Mesenchymal stem cell (in vitro differentiated cells and primary cell): ENCODE results near the gene OSR1.

Source experiments
- DNase-seq: peaks from one replicate; pipeline ENCODE4 v3.0.0-alpha.2; 2013
- H2AFZ ChIP-seq: one replicate; pipeline ENCODE4 v1.6.1; 2013; ENCODE audit warnings: low read depth, mild to moderate bottlenecking, control low read depth, inconsistent platforms, low read length, moderate library complexity
- H2AK5ac ChIP-seq: 2 replicates; pipeline ENCODE4 v1.6.1; 2013; ENCODE audit warnings: low read length, moderate library complexity, mild to moderate bottlenecking, inconsistent platforms; ENCODE audit not compliant: severe bottlenecking
- H2BK120ac ChIP-seq: one replicate; pipeline ENCODE4 v1.6.1; 2013; ENCODE audit warnings: low read depth, mild to moderate bottlenecking, inconsistent platforms, low read length, moderate library complexity
- H2BK12ac ChIP-seq, 2 experiments: one replicate each; pipeline ENCODE4 v1.6.1; 2013; ENCODE audit warnings: inconsistent platforms in 2 of 2, low read length in 2 of 2, mild to moderate bottlenecking in 2 of 2, moderate library complexity in 2 of 2, control low read depth in 1 of 2
- H2BK15ac ChIP-seq: one replicate; pipeline ENCODE4 v1.6.1; 2013; ENCODE audit warnings: mild to moderate bottlenecking, low read depth, inconsistent platforms; ENCODE audit not compliant: poor library complexity, severe bottlenecking
- H2BK5ac ChIP-seq: 2 replicates; pipeline ENCODE4 v1.6.1; 2013; ENCODE audit warnings: low read depth, mild to moderate bottlenecking, low read length, control low read depth, inconsistent platforms; ENCODE audit not compliant: poor library complexity, severe bottlenecking
- H3K14ac ChIP-seq, 2 experiments: one replicate each; pipeline ENCODE4 v1.6.1; 2013; ENCODE audit warnings: inconsistent platforms in 2 of 2, low read length in 2 of 2, control low read depth in 1 of 2, mild to moderate bottlenecking in 1 of 2, moderate library complexity in 1 of 2
- H3K18ac ChIP-seq, 2 experiments: one replicate each; pipeline ENCODE4 v1.6.1; 2013; ENCODE audit warnings: inconsistent platforms in 2 of 2, low read length in 2 of 2, control low read depth in 1 of 2, low read depth in 1 of 2, mild to moderate bottlenecking in 1 of 2
- H3K23ac ChIP-seq, 2 experiments: one replicate each; pipeline ENCODE4 v1.6.1; 2013; ENCODE audit warnings: inconsistent platforms in 2 of 2, low read length in 2 of 2, mild to moderate bottlenecking in 2 of 2, moderate library complexity in 2 of 2, control low read depth in 1 of 2
- H3K27ac ChIP-seq: 2 replicates; pipeline ENCODE4 v1.5.1; 2013; ENCODE audit warnings: mild to moderate bottlenecking, moderate library complexity, low read length, control low read depth, inconsistent platforms; ENCODE audit not compliant: poor library complexity, severe bottlenecking
- H3K27me3 ChIP-seq, 2 experiments: 2 replicates each; pipeline versions ENCODE4 v1.6.1 to v1.7.0; 2013; ENCODE audit warnings: low read length in 2 of 2, mild to moderate bottlenecking in 2 of 2, moderate library complexity in 2 of 2, control low read depth in 1 of 2, inconsistent platforms in 1 of 2; ENCODE audit not compliant: control insufficient read depth in 1 of 2, insufficient read depth in 1 of 2
- H3K36me3 ChIP-seq, 2 experiments: 2 replicates each; pipeline versions ENCODE4 v1.6.1 to v1.7.0; 2013; ENCODE audit warnings: low read length in 2 of 2, control low read depth in 1 of 2, inconsistent platforms in 1 of 2, low read depth in 1 of 2, mild to moderate bottlenecking in 1 of 2; ENCODE audit not compliant: insufficient read depth in 2 of 2, control insufficient read depth in 1 of 2
- H3K4ac ChIP-seq, 2 experiments: one replicate each; pipeline ENCODE4 v1.6.1; 2013; ENCODE audit warnings: inconsistent platforms in 2 of 2, low read length in 2 of 2, mild to moderate bottlenecking in 2 of 2, moderate library complexity in 2 of 2, control low read depth in 1 of 2, low read depth in 1 of 2
- H3K4me1 ChIP-seq: 2 replicates; pipeline ENCODE4 v1.6.1; 2013; ENCODE audit warnings: low read depth, low read length, control low read depth; ENCODE audit not compliant: control insufficient read depth, insufficient read depth
- H3K4me2 ChIP-seq: 2 replicates; pipeline ENCODE4 v1.6.1; 2013; ENCODE audit warnings: low read length, mild to moderate bottlenecking, inconsistent platforms; ENCODE audit not compliant: poor library complexity, severe bottlenecking
- H3K4me3 ChIP-seq, 2 experiments: 2 replicates each; pipeline versions ENCODE4 v1.5.1 to v1.7.0; 2013; ENCODE audit warnings: low read length in 2 of 2, mild to moderate bottlenecking in 2 of 2, control low read depth in 1 of 2, low read depth in 1 of 2; ENCODE audit not compliant: insufficient read depth in 1 of 2
- H3K79me1 ChIP-seq: replicated peaks from 2 replicates; pipeline ENCODE4 v1.6.1; 2013; ENCODE audit warnings: mild to moderate bottlenecking, control low read depth, low read length, inconsistent platforms; ENCODE audit not compliant: poor library complexity, severe bottlenecking
- H3K9ac ChIP-seq: 2 replicates; pipeline ENCODE4 v1.7.0; 2013; ENCODE audit warnings: mild to moderate bottlenecking, low read length, moderate library complexity
- H3K9me3 ChIP-seq: 2 replicates; pipeline ENCODE4 v1.7.0; 2013; ENCODE audit warnings: mild to moderate bottlenecking, low read length; ENCODE audit not compliant: control insufficient read depth
- H4K8ac ChIP-seq: one replicate; pipeline ENCODE4 v1.6.1; 2013; ENCODE audit warnings: inconsistent platforms, mild to moderate bottlenecking, low read length, moderate library complexity
- H4K91ac ChIP-seq: one replicate; pipeline ENCODE4 v1.6.1; 2013; ENCODE audit warnings: mild to moderate bottlenecking, low read length, inconsistent platforms
- WGBS: methylation state at CpG from one replicate; pipeline ENCODE4 v1.1.7; 2013; ENCODE audit warnings: mixed read lengths; 5-methylcytosine and 5-hydroxymethylcytosine counted together

OSR1 gene

DNA sequence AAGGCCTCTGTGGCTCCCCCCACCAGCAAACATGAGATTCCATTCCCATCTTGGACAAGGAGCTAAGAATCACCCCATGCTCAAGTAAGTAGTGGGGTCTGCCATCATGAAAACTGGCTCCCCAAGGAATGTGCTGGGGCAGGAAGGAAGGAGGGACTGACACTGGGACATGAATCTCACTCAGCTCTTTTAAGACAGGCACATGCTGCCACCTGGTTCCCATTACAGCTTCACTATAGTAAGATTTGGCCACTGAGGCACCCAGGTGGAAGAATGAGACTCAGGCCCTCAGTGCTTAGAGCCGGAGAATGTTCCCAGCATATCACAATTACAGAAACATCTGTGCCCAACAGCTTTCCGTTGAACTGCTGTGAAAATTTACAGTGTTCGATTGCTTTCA lies 38.7 kb downstream of the OSR1 start:
- Histone ChIP-seq H3K14ac (no peak overlapping the region), H3K4me1 (no peaks in the 10 kb centered on the region), H3K18ac (no peak overlapping the region), H2BK120ac (no peak overlapping the region), H3K27me3 (no peaks in the 10 kb centered on the region), H2BK5ac (no peak overlapping the region), H3K36me3 (no peaks in the 10 kb centered on the region), H3K9me3 (no peaks in the 10 kb centered on the region), H3K79me1 (no peaks in the 10 kb centered on the region), H4K91ac (no peak overlapping the region), H4K8ac (no peak overlapping the region), H3K4me2 (no peak overlapping the region), H2BK15ac (no peak overlapping the region), H3K27ac (no peak overlapping the region), H2BK12ac (no peak overlapping the region), H2AFZ (no peak overlapping the region), H3K23ac (no peak overlapping the region), H3K4me3 (no peak overlapping the region), H2AK5ac (no peak overlapping the region), H3K9ac (no peak overlapping the region), H3K4ac (no peak overlapping the region)
- DNase-seq: no peak
- 93% methylated on average over 3 of the region's 3 CpGs for WGBS

DNA sequence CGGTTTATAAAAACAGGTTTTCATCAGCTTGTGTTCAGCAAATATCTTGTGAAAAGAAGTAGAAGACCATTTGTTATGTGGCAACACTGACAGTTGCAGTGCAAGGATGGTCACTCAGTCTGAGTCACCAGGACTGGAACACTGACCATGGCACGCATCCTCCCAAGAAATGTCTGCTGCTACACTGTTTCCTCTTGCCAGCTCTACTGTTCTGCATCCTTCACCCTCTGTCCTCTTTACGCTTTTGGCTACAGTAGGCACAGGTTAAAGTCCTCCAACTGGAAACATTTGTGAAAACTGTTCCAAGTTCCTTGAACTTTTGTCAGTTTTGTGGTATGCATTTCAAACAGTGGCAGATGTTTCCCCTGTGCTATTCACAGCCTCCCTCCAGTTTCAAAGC lies 39.4 kb downstream of the OSR1 start:
- Histone ChIP-seq H2BK120ac (no peak overlapping the region), H2BK15ac (no peak overlapping the region), H3K14ac (peak overlapping the region in 1 of 2 experiments; percentile 65), H4K8ac (no peak overlapping the region), H3K27ac (no peak overlapping the region), H3K9me3 (no peaks in the 10 kb centered on the region), H2BK5ac (no peak overlapping the region), H3K4ac (no peak overlapping the region), H3K9ac (no peak overlapping the region), H2AK5ac (no peak overlapping the region), H4K91ac (no peak overlapping the region), H3K4me2 (no peak overlapping the region), H2BK12ac (no peak overlapping the region), H2AFZ (no peak overlapping the region), H3K27me3 (no peaks in the 10 kb centered on the region), H3K18ac (no peak overlapping the region), H3K4me3 (no peak overlapping the region), H3K79me1 (no peaks in the 10 kb centered on the region), H3K36me3 (no peaks in the 10 kb centered on the region), H3K23ac (no peak overlapping the region), H3K4me1 (no peaks in the 10 kb centered on the region)
- no peak for DNase-seq
- 97% methylated on average over 3 of the region's 3 CpGs for whole genome bisulfite sequencing

DNA sequence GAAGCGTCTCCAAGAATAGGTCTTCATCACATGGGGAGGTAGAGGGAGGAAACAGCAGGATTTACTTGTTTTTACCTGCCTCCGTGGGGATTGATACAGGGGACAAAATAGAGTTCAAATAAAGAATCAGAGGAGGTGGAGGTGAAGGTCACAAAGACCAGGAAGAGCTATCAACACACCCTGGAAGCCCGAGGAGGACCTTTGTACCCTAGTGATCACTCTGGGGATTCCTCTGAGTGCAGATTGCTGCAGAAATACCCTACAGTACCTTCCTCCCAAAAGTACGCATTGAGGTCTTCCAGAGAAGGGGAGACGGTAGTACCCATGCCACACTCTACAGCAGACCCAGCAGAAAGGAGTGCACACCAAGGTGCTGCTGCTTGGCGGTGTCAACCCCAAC lies 44.9 kb downstream of the OSR1 start:
- Histone ChIP-seq H3K36me3 (peaks cover 0 to 2% of the 10 kb centered on the region in 2 experiments), H3K4me1 (no peaks in the 10 kb centered on the region), H4K8ac (no peak overlapping the region), H3K23ac (no peak overlapping the region), H4K91ac (no peak overlapping the region), H3K18ac (no peak overlapping the region), H2BK120ac (no peak overlapping the region), H3K27me3 (no peaks in the 10 kb centered on the region), H2BK5ac (no peak overlapping the region), H2BK12ac (peak overlapping the region in 1 of 2 experiments; percentile 7), H3K14ac (no peak overlapping the region), H3K9ac (no peak overlapping the region), H3K4me2 (no peak overlapping the region), H2AK5ac (no peak overlapping the region), H3K4ac (no peak overlapping the region), H3K4me3 (no peak overlapping the region), H3K79me1 (no peaks in the 10 kb centered on the region), H2AFZ (no peak overlapping the region), H2BK15ac (no peak overlapping the region), H3K27ac (no peak overlapping the region), H3K9me3 (no peaks in the 10 kb centered on the region)
- WGBS: 83% methylated on average over 6 of the region's 6 CpGs
- no peak for DNase-seq

DNA sequence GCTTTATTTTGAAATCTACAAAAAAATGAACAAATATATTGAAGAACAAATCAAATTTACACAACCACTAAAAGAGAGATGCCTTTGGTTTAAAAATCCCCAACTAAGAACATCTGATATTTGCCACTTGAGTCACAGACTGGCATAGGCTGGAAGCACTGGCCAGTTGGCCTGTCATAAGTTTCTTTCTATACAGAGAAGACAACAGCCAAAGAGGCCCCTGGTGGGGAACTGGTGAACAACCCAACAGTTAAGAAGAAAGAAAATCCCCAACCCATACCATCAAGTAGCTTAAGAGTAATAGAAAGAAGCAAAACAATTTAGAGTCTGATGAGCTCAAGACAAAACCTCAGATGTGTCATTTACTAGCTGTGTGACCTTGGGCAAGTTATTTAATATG lies 45.5 kb downstream of the OSR1 start:
- Histone ChIP-seq H3K36me3 (peaks cover 0 to 2% of the 10 kb centered on the region in 2 experiments), H2BK120ac (no peak overlapping the region), H2AK5ac (no peak overlapping the region), H3K23ac (no peak overlapping the region), H3K9ac (no peak overlapping the region), H3K18ac (no peak overlapping the region), H3K79me1 (no peaks in the 10 kb centered on the region), H2BK5ac (no peak overlapping the region), H2BK12ac (no peak overlapping the region), H3K14ac (no peak overlapping the region), H3K27ac (no peak overlapping the region), H4K8ac (no peak overlapping the region), H3K9me3 (no peaks in the 10 kb centered on the region), H3K27me3 (no peaks in the 10 kb centered on the region), H3K4me2 (no peak overlapping the region), H2BK15ac (no peak overlapping the region), H2AFZ (no peak overlapping the region), H3K4ac (no peak overlapping the region), H3K4me3 (no peak overlapping the region), H3K4me1 (no peaks in the 10 kb centered on the region), H4K91ac (no peak overlapping the region)
- peak; percentile 59 for DNase-seq
